Measurements from ENCODE around the gene PHF20.
"Not testable (repeated sequence)": the region's sequence is repeated elsewhere in the genome, so short reads cannot be mapped to it uniquely, and the experiment has no call there.

The PHF20 gene

DNA sequence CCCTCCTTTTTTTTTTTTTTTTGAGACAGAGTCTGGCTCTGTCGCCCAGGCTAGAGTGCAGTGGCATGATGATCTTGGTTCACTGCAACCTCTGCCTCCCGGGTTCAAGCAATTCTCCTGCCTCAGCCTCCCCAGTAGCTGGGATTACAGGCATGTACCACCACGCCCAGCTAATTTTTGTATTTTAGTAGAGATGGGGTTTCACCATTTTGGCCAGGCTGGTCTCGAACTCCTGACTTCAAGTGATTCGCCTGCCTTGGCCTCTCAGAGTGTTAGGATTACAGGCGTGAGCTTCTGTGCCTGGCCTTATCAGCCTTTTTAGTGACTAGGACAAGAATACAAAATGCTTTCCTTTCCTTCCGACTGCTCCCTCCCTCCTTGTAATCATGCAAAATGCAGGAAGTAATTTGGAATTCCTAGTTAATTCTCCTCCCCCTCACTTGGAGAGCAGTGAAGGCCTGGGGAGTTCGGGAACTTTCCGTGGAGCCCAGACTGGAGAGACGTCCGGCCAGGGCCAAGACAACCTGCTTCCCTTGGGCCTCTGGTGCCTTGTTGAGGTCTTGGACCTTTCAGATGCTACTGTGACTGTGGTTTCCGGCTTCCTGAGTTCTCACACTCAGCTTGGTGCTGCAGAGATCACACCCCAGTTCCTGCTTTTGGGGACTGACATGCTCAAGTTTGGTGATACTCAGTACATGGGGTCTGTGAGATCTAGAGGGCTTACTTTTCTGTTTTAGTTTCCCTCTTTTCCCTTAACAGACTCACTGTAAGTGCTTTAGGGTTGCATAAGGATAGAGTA, 3.9 kb upstream of the PHF20 start:
- Histone ChIP-seq H3K4me1 (ENCODE audit: insufficient read depth, low read length) (peaks cover 20% of the 10 kb centered on the region), H3K4me3 (ENCODE audit: low read length) (no peak overlapping the region), H3K36me3 (ENCODE audit: insufficient read depth, low read length) (no peaks in the 10 kb centered on the region), H3K27ac (ENCODE audit: low read depth, low read length) (peak overlapping the region; percentile 81), H3K9me3 (ENCODE audit: insufficient read depth, low read depth, low read length) (no peaks in the 10 kb centered on the region; the same call in 1 of the 2 replicates), H3K27me3 (ENCODE audit: insufficient read depth, low read length) (peaks cover 9% of the 10 kb centered on the region), H3K9ac (ENCODE audit: low read depth, low read length) (peak overlapping the region; percentile 53)
- 74% methylated on average over 12 of the region's 12 CpGs for WGBS

DNA sequence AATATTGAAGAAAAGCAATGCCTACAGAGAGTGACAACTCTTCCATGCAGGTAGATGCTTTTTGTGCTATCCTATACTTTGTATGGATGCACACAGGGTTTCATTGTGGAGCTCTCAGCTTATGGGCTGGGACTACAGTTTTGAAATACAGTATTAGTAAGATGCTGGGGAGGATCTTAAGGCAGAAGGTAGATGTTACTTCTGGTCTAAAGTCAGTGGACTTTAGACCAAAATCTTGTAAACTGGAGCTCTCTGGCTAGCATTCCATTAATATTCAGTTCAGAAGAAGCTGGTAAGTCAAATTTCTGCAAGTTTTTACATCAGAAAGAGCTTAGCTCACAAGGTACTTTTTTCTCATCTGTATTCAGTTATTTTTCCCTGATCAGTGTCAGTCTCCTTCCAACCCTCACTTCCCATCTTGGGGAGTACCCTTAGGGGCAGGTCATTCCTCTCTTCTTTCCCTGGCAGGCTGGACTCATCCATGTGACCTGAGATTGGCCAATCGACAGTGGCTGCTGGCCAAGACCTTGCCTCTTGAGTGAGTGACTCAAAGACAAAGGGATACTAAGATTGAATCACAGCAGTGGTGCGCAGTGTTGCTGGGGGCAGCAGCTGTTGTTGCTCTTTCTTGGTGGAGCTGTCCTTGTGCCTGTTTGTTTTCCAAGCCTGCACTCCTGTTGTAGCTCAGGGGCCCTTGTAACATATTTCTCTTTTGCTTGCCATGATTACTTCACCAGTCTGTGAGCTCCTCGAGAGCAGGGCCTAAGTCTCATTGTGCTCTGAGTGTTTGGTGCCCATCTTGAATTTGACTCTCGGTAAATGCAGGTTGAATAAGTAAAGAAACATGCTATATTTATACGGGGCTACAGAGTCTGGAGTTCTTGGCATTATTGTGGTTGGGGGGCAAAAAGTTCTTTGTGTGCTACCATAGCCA, 2.8 kb upstream of the PHF20 start:
- H3K4me3 ChIP-seq (ENCODE audit: low read length): no peak overlapping the region
- WGBS: 49% methylated on average over 5 of the region's 5 CpGs
- H3K27me3 ChIP-seq (ENCODE audit: insufficient read depth, low read length): peaks cover 9% of the 10 kb centered on the region
- no peaks in the 10 kb centered on the region; the same call in 1 of the 2 replicates for H3K9me3 ChIP-seq (ENCODE audit: insufficient read depth, low read depth, low read length)
- peak overlapping the region; percentile 86 for H3K27ac ChIP-seq (ENCODE audit: low read depth, low read length)
- H3K36me3 ChIP-seq (ENCODE audit: insufficient read depth, low read length): no peaks in the 10 kb centered on the region
- peak overlapping the region; percentile 68 for H3K9ac ChIP-seq (ENCODE audit: low read depth, low read length)
- H3K4me1 ChIP-seq (ENCODE audit: insufficient read depth, low read length): peaks cover 30% of the 10 kb centered on the region

DNA sequence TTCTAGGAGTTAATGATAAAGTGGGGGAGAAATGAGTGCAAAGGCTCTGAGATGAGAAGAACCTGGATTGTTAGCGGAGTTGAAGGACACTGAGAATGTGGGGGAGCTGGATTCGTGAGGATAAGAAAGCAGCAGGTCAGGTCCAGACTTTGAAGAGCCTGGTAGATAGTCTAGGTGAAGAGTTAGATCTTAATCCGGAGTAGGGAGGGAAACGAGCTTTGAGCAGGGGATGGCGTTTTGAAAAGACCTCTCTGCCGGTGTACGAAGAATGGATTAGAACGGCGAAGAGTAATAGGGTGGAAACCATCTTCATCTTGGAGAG, 487 bp upstream of the PHF20 start:
- Histone ChIP-seq H3K4me1 (ENCODE audit: insufficient read depth, low read length) (peaks cover 30% of the 10 kb centered on the region), H3K36me3 (ENCODE audit: insufficient read depth, low read length) (peaks cover 9% of the 10 kb centered on the region), H3K27me3 (ENCODE audit: insufficient read depth, low read length) (peaks cover 9% of the 10 kb centered on the region), H3K9me3 (ENCODE audit: insufficient read depth, low read depth, low read length) (no peaks in the 10 kb centered on the region; the same call in 1 of the 2 replicates), H3K9ac (ENCODE audit: low read depth, low read length) (no peak overlapping the region), H3K4me3 (ENCODE audit: low read length) (peak overlapping the region; percentile 95), H3K27ac (ENCODE audit: low read depth, low read length) (no peak overlapping the region)
- WGBS: 79% methylated on average over 9 of the region's 9 CpGs

DNA sequence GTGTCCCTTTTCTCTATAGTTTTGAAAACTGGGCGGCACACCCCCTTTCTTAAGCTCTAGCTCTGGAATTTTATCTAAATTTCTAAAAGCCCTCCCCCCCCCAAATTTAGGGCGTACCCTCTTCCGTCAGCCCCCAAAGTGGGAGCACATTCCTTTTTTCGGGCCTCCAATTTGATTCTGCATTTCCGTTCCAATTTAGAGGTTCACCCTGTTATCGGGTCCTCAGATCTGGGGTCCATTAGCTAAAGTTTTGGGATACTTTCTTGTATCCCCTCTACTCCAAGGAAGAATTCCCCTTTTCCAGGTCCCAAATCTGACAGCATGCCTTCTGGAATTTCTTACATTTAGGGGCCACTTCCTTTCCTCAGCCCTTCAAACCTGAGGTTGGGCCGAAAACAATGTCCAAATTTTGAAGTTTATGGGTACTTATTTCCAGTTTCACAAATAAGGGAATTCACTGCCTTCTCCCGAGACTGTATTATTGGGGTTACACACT, 796 bp downstream of the PHF20 start:
- H3K9ac ChIP-seq (ENCODE audit: low read depth, low read length): peak overlapping the region; percentile 81
- peaks cover 9% of the 10 kb centered on the region for H3K27me3 ChIP-seq (ENCODE audit: insufficient read depth, low read length)
- 15% methylated on average over 8 of the region's 8 CpGs for WGBS
- H3K36me3 ChIP-seq (ENCODE audit: insufficient read depth, low read length): peaks cover 11% of the 10 kb centered on the region
- no peaks in the 10 kb centered on the region; the same call in 1 of the 2 replicates for H3K9me3 ChIP-seq (ENCODE audit: insufficient read depth, low read depth, low read length)
- H3K4me3 ChIP-seq (ENCODE audit: low read length): peak overlapping the region; percentile 95
- peaks cover 30% of the 10 kb centered on the region for H3K4me1 ChIP-seq (ENCODE audit: insufficient read depth, low read length)
- H3K27ac ChIP-seq (ENCODE audit: low read depth, low read length): peak overlapping the region; percentile 67

DNA sequence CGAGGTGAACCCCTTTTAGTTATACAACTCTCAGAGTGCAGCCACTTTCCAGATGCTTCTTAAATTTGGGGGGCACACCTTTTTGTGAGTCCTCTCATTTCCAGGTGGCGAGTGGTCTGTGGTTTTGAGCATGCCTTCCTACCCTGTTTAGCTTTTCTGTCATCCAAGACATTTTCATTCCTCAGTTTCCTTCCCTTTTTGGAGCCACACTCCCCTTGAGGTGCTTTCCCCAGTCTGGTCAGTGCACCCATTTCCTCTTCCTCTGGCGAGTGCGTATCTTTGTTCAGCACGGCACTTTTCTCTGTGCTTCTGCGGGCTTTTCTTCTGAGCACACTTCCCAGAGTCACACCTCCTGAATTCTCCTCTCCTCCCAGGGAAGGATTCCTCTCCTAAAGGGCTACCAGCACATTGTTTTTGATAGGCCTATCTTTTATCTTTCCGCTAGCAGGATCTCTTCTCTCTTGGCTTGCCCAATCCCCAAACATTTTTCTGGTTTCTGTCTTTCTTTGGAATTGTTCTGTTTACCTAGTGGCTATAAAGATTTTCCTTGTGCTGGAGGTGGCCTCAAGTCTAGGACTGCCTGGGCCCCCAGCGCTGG, 1.4 kb downstream of the PHF20 start:
- Histone ChIP-seq H3K9ac (ENCODE audit: low read depth, low read length) (peak overlapping the region; percentile 81; the same call in 1 of the 2 replicates), H3K9me3 (ENCODE audit: insufficient read depth, low read depth, low read length) (no peaks in the 10 kb centered on the region; the same call in 1 of the 2 replicates), H3K36me3 (ENCODE audit: insufficient read depth, low read length) (peaks cover 12% of the 10 kb centered on the region), H3K27ac (ENCODE audit: low read depth, low read length) (peak overlapping the region; percentile 27; the same call in 1 of the 2 replicates), H3K27me3 (ENCODE audit: insufficient read depth, low read length) (peaks cover 9% of the 10 kb centered on the region), H3K4me1 (ENCODE audit: insufficient read depth, low read length) (peaks cover 26% of the 10 kb centered on the region), H3K4me3 (ENCODE audit: low read length) (peak overlapping the region; percentile 95)
- 51% methylated on average over 8 of the region's 8 CpGs for WGBS

DNA sequence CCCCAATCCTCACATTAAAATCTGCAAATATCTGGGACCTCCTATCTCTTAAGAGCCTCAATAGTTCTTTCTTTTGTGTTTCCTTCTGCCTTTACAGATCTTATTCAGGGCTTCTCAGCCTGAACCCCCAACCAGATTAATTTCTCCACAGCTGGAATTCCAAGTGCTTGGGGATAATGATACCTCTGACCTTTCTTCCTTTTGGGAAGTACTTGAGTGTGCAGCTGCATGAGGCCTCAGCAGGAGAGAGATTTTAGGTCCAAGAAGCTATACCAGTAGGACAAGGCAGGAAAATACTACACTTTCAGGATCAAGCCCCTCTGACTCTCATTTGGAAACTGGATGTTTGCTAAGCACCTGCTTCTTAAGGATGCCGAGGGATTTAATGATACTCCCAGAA, 2.6 kb downstream of the PHF20 start:
- no peak overlapping the region for H3K9ac ChIP-seq (ENCODE audit: low read depth, low read length)
- H3K4me1 ChIP-seq (ENCODE audit: insufficient read depth, low read length): peaks cover 16% of the 10 kb centered on the region
- H3K27me3 ChIP-seq (ENCODE audit: insufficient read depth, low read length): peaks cover 9% of the 10 kb centered on the region
- H3K27ac ChIP-seq (ENCODE audit: low read depth, low read length): no peak overlapping the region
- H3K4me3 ChIP-seq (ENCODE audit: low read length): no peak overlapping the region
- no peaks in the 10 kb centered on the region; the same call in 1 of the 2 replicates for H3K9me3 ChIP-seq (ENCODE audit: insufficient read depth, low read depth, low read length)
- H3K36me3 ChIP-seq (ENCODE audit: insufficient read depth, low read length): peaks cover 15% of the 10 kb centered on the region
- WGBS: 96% methylated on average over 1 of the region's 1 CpG

DNA sequence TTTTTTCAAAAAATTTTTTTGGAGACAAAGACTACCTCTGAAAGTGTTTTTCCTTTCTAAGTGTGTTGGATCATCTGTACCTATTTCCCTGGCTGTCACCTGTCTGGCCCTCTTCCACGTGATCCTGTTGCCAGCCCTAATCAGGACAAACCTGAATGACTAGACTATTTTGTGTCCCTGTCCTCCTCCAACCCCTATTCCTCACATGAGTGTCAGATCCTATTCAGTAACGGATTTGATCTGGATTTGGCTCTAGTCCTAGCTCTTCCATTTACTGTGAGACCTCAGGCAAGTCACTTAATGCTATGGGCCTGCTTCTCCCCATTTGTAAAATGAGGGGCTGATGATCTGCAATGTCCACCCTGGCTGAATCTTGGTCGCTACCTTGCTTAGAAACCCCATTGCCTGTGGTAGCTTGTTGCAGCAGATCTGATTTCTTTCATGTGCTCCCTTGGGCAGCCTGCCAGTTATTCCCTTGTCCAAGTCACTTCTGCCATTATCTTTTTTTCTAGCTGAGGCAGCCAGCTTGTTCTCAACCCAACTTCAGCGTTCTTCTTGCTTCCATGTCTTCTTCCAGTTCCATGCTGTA, 4.8 kb downstream of the PHF20 start:
- 93% methylated on average over 4 of the region's 4 CpGs for WGBS
- Histone ChIP-seq H3K36me3 (ENCODE audit: insufficient read depth, low read length) (peaks cover 18% of the 10 kb centered on the region), H3K9ac (ENCODE audit: low read depth, low read length) (no peak overlapping the region), H3K4me3 (ENCODE audit: low read length) (no peak overlapping the region), H3K4me1 (ENCODE audit: insufficient read depth, low read length) (peaks cover 13% of the 10 kb centered on the region), H3K27ac (ENCODE audit: low read depth, low read length) (no peak overlapping the region), H3K9me3 (ENCODE audit: insufficient read depth, low read depth, low read length) (no peaks in the 10 kb centered on the region), H3K27me3 (ENCODE audit: insufficient read depth, low read length) (no peaks in the 10 kb centered on the region; the same call in 1 of the 2 replicates)

DNA sequence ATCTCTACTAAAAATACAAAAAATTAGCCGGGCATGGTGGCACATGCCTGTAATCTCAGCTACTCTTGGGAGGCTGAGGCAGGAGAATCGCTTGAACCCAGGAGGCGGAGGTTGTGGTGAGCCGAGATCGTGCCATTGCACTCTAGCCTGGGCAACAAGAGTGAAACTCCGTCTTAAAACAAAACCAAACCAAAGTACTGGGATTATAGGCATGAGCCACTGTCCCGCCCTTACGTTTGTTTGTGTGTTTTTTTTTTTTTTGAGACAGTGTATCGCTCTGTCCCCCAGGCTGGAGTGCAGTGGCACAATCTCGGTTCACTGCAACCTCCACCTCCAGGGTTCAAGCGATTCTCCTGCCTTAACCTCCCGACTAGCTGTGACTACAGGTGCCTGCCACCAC, 12.0 kb downstream of the PHF20 start:
- not testable (repeated sequence) for H3K9ac ChIP-seq (ENCODE audit: low read depth, low read length); H3K27me3 ChIP-seq (ENCODE audit: insufficient read depth, low read length); H3K4me3 ChIP-seq (ENCODE audit: low read length); H3K4me1 ChIP-seq (ENCODE audit: insufficient read depth, low read length); H3K9me3 ChIP-seq (ENCODE audit: insufficient read depth, low read depth, low read length); H3K27ac ChIP-seq (ENCODE audit: low read depth, low read length)
- 96% methylated on average over 12 of the region's 12 CpGs for WGBS
- peaks cover 18% of the 10 kb centered on the region for H3K36me3 ChIP-seq (ENCODE audit: insufficient read depth, low read length)

DNA sequence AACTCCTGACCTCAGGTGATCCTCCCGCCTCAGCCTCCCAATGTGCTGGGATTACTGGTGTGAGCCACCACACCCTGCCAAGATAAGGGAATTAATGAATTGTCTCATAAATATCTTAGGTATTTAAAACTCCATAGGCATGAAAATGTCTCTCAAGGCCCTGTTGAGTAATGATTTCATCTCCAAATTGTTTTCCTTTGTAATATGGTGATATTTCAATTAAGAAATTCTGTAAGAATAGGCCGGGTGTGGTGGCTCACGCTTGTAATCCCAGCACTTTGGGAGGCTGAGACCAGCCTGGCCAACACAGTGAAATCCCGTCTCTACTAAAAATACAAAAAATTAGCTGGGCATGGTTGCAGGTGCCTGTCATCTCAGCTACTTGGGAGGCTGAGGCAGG, 13.7 kb downstream of the PHF20 start:
- H3K36me3 ChIP-seq (ENCODE audit: insufficient read depth, low read length): peaks cover 12% of the 10 kb centered on the region
- not testable (repeated sequence) for H3K4me3 ChIP-seq (ENCODE audit: low read length); H3K27ac ChIP-seq (ENCODE audit: low read depth, low read length); H3K27me3 ChIP-seq (ENCODE audit: insufficient read depth, low read length); H3K9ac ChIP-seq (ENCODE audit: low read depth, low read length); H3K4me1 ChIP-seq (ENCODE audit: insufficient read depth, low read length); H3K9me3 ChIP-seq (ENCODE audit: insufficient read depth, low read depth, low read length)
- WGBS: 98% methylated on average over 4 of the region's 4 CpGs

DNA sequence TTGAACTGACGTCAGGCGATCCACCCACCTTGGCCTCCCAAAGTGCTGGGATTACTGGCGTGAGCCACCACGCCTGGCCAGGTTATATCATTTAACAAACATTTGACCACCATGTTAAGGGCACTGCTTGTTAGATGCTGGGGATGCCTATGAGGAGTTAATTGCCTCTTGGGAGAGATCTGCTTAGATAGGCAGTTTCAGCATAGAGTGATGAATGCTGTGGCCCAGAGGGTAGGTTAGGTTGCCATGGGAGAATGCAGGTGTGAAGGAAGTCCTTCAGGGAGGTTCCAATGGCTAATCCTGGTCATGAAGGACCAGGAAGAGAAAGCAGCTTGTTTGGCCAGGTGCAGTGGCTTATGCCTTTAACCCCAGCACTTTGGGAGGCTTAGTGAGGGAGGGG, 17.0 kb downstream of the PHF20 start:
- H3K36me3 ChIP-seq (ENCODE audit: insufficient read depth, low read length): no peaks in the 10 kb centered on the region
- H3K9me3 ChIP-seq (ENCODE audit: insufficient read depth, low read depth, low read length): no peaks in the 10 kb centered on the region
- H3K9ac ChIP-seq (ENCODE audit: low read depth, low read length): no peak overlapping the region
- no peak overlapping the region for H3K27ac ChIP-seq (ENCODE audit: low read depth, low read length)
- 94% methylated on average over 4 of the region's 4 CpGs for WGBS
- no peak overlapping the region for H3K4me3 ChIP-seq (ENCODE audit: low read length)
- H3K27me3 ChIP-seq (ENCODE audit: insufficient read depth, low read length): no peaks in the 10 kb centered on the region
- H3K4me1 ChIP-seq (ENCODE audit: insufficient read depth, low read length): no peaks in the 10 kb centered on the region

Data from HUES64 (cell line).